ENCODE data around the gene RHO.

- TF ChIP-seq CTCF (IDR thresholded peaks at IDR 0.05 in 2 of 3, conservative IDR thresholded peaks at IDR 0.05 in 1 of 3; ENCODE audit: borderline replicate concordance in 1 of 3, insufficient read depth in 1 of 3, low read depth in 2 of 3, low read length in 2 of 3) (no peak), SIN3A (IDR thresholded peaks at IDR 0.05; ENCODE audit: low read depth) (no peak), POLR2A (IDR thresholded peaks at IDR 0.05; ENCODE audit: borderline replicate concordance, extremely low read depth, insufficient read depth, insufficient read length) (no peak), EZH2 (IDR thresholded peaks at IDR 0.05) (no peak), SP1 (IDR thresholded peaks at IDR 0.05; ENCODE audit: low read depth) (no peak), ZFX (IDR thresholded peaks at IDR 0.05) (no peak)
- TF ChIP-seq, protein P1, sequence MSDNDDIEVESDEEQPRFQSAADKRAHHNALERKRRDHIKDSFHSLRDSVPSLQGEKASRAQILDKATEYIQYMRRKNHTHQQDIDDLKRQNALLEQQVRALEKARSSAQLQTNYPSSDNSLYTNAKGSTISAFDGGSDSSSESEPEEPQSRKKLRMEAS (IDR thresholded peaks at IDR 0.05), result no peak
- TF ChIP-seq, protein P2, sequence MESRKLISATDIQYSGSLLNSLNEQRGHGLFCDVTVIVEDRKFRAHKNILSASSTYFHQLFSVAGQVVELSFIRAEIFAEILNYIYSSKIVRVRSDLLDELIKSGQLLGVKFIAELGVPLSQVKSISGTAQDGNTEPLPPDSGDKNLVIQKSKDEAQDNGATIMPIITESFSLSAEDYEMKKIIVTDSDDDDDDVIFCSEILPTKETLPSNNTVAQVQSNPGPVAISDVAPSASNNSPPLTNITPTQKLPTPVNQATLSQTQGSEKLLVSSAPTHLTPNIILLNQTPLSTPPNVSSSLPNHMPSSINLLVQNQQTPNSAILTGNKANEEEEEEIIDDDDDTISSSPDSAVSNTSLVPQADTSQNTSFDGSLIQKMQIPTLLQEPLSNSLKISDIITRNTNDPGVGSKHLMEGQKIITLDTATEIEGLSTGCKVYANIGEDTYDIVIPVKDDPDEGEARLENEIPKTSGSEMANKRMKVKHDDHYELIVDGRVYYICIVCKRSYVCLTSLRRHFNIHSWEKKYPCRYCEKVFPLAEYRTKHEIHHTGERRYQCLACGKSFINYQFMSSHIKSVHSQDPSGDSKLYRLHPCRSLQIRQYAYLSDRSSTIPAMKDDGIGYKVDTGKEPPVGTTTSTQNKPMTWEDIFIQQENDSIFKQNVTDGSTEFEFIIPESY (IDR thresholded peaks at IDR 0.05; ENCODE audit: extremely low read depth, insufficient replicate concordance, low read length), result no peak
- TF ChIP-seq, protein P3, sequence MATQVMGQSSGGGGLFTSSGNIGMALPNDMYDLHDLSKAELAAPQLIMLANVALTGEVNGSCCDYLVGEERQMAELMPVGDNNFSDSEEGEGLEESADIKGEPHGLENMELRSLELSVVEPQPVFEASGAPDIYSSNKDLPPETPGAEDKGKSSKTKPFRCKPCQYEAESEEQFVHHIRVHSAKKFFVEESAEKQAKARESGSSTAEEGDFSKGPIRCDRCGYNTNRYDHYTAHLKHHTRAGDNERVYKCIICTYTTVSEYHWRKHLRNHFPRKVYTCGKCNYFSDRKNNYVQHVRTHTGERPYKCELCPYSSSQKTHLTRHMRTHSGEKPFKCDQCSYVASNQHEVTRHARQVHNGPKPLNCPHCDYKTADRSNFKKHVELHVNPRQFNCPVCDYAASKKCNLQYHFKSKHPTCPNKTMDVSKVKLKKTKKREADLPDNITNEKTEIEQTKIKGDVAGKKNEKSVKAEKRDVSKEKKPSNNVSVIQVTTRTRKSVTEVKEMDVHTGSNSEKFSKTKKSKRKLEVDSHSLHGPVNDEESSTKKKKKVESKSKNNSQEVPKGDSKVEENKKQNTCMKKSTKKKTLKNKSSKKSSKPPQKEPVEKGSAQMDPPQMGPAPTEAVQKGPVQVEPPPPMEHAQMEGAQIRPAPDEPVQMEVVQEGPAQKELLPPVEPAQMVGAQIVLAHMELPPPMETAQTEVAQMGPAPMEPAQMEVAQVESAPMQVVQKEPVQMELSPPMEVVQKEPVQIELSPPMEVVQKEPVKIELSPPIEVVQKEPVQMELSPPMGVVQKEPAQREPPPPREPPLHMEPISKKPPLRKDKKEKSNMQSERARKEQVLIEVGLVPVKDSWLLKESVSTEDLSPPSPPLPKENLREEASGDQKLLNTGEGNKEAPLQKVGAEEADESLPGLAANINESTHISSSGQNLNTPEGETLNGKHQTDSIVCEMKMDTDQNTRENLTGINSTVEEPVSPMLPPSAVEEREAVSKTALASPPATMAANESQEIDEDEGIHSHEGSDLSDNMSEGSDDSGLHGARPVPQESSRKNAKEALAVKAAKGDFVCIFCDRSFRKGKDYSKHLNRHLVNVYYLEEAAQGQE (IDR thresholded peaks at IDR 0.05; ENCODE audit: low read depth), result no peak
These were observed 7.9 kb downstream of the RHO start for GRCh38 chr3:129536374-129536667.

Data from HCT116 (cell line).